Thyroid gland (tissue), 4 donors: ENCODE data around the gene LPAR2. TPM values are rescaled to one million over a fixed set of nuclear protein-coding genes. Genes with fewer than 3 reads are reported as not detected.

ENCODE experiments used
- DNase-seq, 2 donors: peaks; one replicate each; pipeline ENCODE4 v3.0.0-alpha.2; 2019
- H3K27ac ChIP-seq, 3 donors: fragments of 200-600 bp; sonication (generic); 1 replicate in 2 of 3; 2 replicates in 1 of 3; pipeline ENCODE4 v1.5.1; 2016 to 2019; ENCODE audit warnings: mild to moderate bottlenecking in 1 of 3, moderate library complexity in 1 of 3
- H3K27me3 ChIP-seq: fragments of 200-600 bp; sonication (generic); one replicate; pipeline ENCODE4 v1.5.1; 2019
- H3K36me3 ChIP-seq, 2 donors: fragments of 200-600 bp; sonication (generic); one replicate each; pipeline ENCODE4 v1.5.1; 2016 to 2019
- H3K4me1 ChIP-seq, 2 donors: fragments of 200-600 bp; sonication (generic); one replicate each; pipeline ENCODE4 v1.5.1; 2017 to 2019
- H3K4me3 ChIP-seq, 3 donors: fragments of 200-600 bp; sonication (generic); replicated peaks in 1 of 3; 1 replicate in 2 of 3; 2 replicates in 1 of 3; pipeline ENCODE4 v1.5.1; 2016; ENCODE audit warnings: mild to moderate bottlenecking in 1 of 3
- H3K9me3 ChIP-seq: fragments of 200-600 bp; sonication (generic); one replicate; pipeline ENCODE4 v1.5.1; 2017
- POLR2A ChIP-seq, 2 donors: fragments of 450-650 bp; IDR thresholded peaks; one replicate each; pipeline ENCODE4 v1.6.1; 2017; ENCODE audit warnings: antibody characterized with exemption in 2 of 2, mild to moderate bottlenecking in 2 of 2, moderate library complexity in 1 of 2
- WGBS, 2 donors: methylation state at CpG; one replicate each; pipeline ENCODE4 v1.1.5; 2017; 5-methylcytosine and 5-hydroxymethylcytosine counted together
- intact Hi-C: fragments of 100-400 bp; cut with DNase I; formaldehyde crosslinking; loops from one replicate; pipeline ENCODE4 v1.15.1; 2023
- total RNA-seq, 4 donors: library from RNA; depleted of rRNA; stranded (reverse); fragments of >200 nt; gene quantifications; one replicate each; pipeline ENCODE4 v1.2.3, GENCODE V29; 2016
- TF ChIP-seq, protein P1 (sequence below), 6 experiments: fragments of 200-600 bp in 3 of 6; fragments of 450-650 bp in 3 of 6; sonication (generic) in 3 of 6; IDR thresholded peaks; one replicate each; pipeline ENCODE4 v1.5.1; 2016 to 2019; ENCODE audit warnings: antibody characterized with exemption in 6 of 6, mild to moderate bottlenecking in 2 of 6, inconsistent platforms in 1 of 6, moderate library complexity in 1 of 6

The LPAR2 gene
- total RNA-seq, 4 donors from 2014 or later, result 10.2 to 35.2 (median 22.9) TPM

DNA sequence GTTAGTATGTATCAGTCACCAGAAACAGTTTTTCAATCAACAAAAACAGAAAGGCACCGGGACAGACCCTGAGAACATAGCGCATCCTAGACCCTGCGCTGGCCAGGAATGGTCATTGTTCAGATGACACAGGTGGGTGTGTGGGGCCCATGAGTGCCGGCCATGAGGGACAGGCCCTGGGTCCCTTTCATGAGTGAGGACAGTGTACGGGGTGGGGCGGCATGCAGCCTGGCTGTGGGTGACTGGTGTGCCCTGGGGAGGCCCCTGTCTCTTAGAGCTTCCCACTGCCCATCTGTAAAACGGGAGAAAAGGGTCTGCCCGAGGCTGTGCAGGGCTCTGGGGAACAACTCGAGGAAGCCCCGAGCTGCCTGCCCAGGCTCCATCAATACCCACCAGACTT is 35.3 kb downstream of the LPAR2 start:
- intact Hi-C loops, result no loop called here
- Histone ChIP-seq H3K4me3 (no peak overlapping the region), H3K4me1 (peaks cover 23 to 52% of the 10 kb centered on the region in 2 donors), H3K36me3 (no peaks in the 10 kb centered on the region), H3K27me3 (no peaks in the 10 kb centered on the region), H3K27ac (peak overlapping the region in 1 of 3 donors; percentile 38), H3K9me3 (no peaks in the 10 kb centered on the region)
- WGBS, 2 donors, result 93 to 97% methylated on average over 9 to 10 of the region's 10 CpGs
- TF ChIP-seq, protein P1, sequence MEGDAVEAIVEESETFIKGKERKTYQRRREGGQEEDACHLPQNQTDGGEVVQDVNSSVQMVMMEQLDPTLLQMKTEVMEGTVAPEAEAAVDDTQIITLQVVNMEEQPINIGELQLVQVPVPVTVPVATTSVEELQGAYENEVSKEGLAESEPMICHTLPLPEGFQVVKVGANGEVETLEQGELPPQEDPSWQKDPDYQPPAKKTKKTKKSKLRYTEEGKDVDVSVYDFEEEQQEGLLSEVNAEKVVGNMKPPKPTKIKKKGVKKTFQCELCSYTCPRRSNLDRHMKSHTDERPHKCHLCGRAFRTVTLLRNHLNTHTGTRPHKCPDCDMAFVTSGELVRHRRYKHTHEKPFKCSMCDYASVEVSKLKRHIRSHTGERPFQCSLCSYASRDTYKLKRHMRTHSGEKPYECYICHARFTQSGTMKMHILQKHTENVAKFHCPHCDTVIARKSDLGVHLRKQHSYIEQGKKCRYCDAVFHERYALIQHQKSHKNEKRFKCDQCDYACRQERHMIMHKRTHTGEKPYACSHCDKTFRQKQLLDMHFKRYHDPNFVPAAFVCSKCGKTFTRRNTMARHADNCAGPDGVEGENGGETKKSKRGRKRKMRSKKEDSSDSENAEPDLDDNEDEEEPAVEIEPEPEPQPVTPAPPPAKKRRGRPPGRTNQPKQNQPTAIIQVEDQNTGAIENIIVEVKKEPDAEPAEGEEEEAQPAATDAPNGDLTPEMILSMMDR (IDR thresholded peaks at IDR 0.05), result no peak
- TF ChIP-seq POLR2A (IDR thresholded peaks at IDR 0.05), result no peak
- DNase-seq, result no peak

DNA sequence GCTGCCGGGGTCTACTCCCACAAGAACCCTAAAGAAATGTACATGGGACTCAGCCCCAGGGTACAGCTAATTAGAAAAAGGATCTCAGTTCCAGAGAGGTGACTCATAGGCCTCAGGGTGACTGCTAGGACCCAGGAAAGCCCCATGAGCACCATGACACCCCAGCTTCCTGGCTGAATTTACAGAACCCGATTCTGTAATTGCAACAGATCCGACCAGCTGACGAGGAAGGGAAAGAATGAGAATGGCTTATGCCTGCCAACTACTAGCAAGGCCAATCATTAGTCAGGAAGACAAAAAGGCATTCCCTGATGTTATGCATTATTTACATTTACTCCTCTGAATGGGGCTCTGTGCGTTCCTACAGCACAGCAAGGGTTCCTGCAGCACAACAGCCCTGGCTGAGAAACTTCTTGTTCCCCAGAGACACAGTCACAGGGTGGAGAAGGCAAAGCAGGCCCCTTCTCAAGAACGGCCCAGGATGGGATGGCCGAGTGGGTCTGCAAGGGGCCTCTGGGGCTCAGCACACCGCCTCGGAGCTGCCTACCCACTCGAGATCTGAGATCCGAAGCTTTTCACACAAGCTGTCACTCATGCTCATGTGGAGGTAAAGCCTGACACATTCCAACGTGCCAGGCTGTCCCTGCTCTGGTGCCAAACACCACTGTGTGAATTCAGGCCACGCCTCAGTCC is 36.7 kb downstream of the LPAR2 start:
- DNase-seq, result peak; percentile 53 to 58
- no peaks in the 10 kb centered on the region for H3K36me3 ChIP-seq
- H3K27me3 ChIP-seq, result no peaks in the 10 kb centered on the region
- 30 to 42% methylated on average over 13 of the region's 13 CpGs for WGBS, 2 donors
- no peak for TF ChIP-seq POLR2A (IDR thresholded peaks at IDR 0.05)
- TF ChIP-seq, protein P1 (IDR thresholded peaks at IDR 0.05), result no peak
- peaks cover 27 to 39% of the 10 kb centered on the region in 2 donors for H3K4me1 ChIP-seq
- H3K9me3 ChIP-seq, result no peaks in the 10 kb centered on the region
- H3K27ac ChIP-seq, result peak overlapping the region; percentile 7 to 55 (median 12)
- intact Hi-C loops, result no loop called here
- no peak overlapping the region for H3K4me3 ChIP-seq

DNA sequence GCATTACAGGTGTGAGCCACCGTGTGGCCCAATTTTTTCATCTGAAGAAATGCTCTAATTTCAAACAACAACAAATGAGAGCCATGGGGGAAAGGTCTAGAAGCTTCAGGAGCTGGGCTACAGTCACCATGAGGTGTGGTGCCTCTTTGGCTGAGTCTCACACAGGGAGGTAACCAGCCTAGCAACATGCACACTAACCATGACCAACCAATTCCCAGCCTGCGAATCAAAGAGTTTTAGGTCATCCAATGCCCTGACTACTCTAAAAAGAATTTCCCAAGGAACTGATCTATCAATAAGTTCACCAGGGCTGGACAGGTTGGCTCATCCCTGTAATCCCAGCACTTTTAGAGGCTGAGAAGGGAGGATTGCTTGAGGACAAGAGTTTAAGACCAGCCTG is 39.5 kb downstream of the LPAR2 start:
- no peaks in the 10 kb centered on the region for H3K27me3 ChIP-seq
- no peak overlapping the region for H3K27ac ChIP-seq
- no peaks in the 10 kb centered on the region for H3K36me3 ChIP-seq
- no peak overlapping the region for H3K4me3 ChIP-seq
- WGBS, 2 donors, result 90 to 93% methylated on average over 2 of the region's 2 CpGs
- intact Hi-C loops, result no loop called here
- DNase-seq, result no peak
- TF ChIP-seq, protein P1 (IDR thresholded peaks at IDR 0.05), result no peak
- TF ChIP-seq POLR2A (IDR thresholded peaks at IDR 0.05), result no peak
- H3K4me1 ChIP-seq, result peaks cover 10 to 12% of the 10 kb centered on the region in 2 donors
- H3K9me3 ChIP-seq, result no peaks in the 10 kb centered on the region

DNA sequence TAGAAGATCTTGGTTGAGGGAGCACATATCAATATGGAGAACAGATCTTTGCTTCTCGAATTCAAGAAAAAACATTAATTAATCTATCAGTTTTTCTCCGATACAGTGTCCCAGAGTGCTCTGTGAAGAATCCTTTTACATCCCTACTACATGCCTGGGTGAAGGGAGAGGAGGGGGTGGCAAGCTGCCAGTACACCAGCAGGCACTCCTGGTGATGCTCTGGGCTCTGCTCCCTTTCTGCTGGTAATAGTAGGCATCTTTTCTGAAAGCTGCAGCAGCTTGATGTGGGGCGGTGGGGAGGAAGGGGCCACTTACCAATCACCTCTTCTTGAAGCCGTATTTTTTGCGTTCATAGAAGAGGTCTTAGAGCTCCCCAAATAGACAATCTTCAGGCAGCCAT is 40.2 kb downstream of the LPAR2 start:
- 92 to 96% methylated on average over 5 of the region's 5 CpGs for WGBS, 2 donors
- Histone ChIP-seq H3K4me1 (peaks cover 10% of the 10 kb centered on the region in 2 donors), H3K4me3 (no peak overlapping the region), H3K9me3 (no peaks in the 10 kb centered on the region), H3K27ac (no peak overlapping the region), H3K27me3 (no peaks in the 10 kb centered on the region), H3K36me3 (no peaks in the 10 kb centered on the region)
- DNase-seq, result peak; percentile 44 to 46
- TF ChIP-seq POLR2A (IDR thresholded peaks at IDR 0.05), result no peak
- TF ChIP-seq, protein P1 (IDR thresholded peaks at IDR 0.05), result no peak
- intact Hi-C loops, result no loop called here

DNA sequence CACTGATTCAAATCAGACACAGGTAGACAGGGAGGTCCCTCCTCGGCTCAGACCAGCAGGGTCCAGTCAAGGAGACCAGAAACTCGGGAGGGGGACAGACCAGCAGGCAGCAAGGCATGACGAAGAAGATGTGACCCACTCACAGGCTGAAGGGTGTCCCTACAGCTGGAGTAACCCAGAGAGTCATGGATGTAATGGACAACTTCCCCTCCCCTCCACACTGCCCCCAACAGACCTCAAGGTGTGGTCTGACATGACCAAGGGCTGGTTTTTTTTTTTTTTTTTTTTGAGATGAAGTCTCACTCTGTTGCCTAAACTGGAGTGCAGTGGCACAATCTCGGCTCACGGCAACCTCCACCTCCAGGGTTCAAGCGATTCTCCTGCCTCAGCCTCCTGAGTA is 43.7 kb downstream of the LPAR2 start:
- Histone ChIP-seq H3K9me3 (no peaks in the 10 kb centered on the region), H3K27me3 (no peaks in the 10 kb centered on the region), H3K27ac (no peak overlapping the region), H3K36me3 (no peaks in the 10 kb centered on the region), H3K4me1 (peaks cover 0 to 4% of the 10 kb centered on the region in 2 donors), H3K4me3 (no peak overlapping the region)
- TF ChIP-seq POLR2A (IDR thresholded peaks at IDR 0.05), result no peak
- TF ChIP-seq, protein P1 (IDR thresholded peaks at IDR 0.05), result no peak
- no peak for DNase-seq
- WGBS, 2 donors, result 92 to 97% methylated on average over 6 of the region's 6 CpGs
- intact Hi-C loops, result no loop called here
